GM18870 (cell line): ENCODE results near the gene SPINK13.
"Not testable (repeated sequence)": the region's sequence is repeated elsewhere in the genome, so short reads cannot be mapped to it uniquely, and the experiment has no call there.

Source experiments
- ATAC-seq: cut with Tn5 transposase; IDR thresholded peaks from one replicate; pipeline ENCODE4 v1.9.1; 2021; ENCODE audit warnings: moderate library complexity; ENCODE audit not compliant: unreplicated experiment

The SPINK13 gene

GRCh38 chr5:148311484-148311883 lies 42.9 kb downstream of the SPINK13 start:
- ATAC-seq: no peak

DNA sequence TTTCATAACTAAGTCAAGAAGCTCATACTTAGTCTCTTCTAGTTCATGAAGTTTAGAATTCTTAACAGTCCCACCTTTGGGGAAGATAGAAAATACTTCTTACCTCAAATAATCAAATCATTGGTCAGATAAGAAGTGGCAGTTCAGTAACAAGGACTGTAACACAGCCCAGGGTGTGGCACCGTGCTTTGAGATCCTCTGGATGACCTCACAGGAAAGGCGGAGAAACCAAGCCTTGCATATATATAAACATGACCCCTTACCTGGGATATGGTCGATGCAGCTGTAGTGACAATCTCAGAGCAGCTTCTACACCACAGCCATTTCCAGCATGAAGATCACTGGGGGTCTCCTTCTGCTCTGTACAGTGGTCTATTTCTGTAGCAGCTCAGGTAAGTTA lies 43.6 kb downstream of the SPINK13 start, which contains the start of gene SPINK7:
TSS of gene SPINK7 (plus strand) at position 271 of the 400 bp plus-strand sequence. CDS start at position 332, 61 bp downstream.
- no peak for ATAC-seq

- ATAC-seq: no peak
Observed at GRCh38 chr5:148314187-148314586, 45.6 kb downstream of the SPINK13 start.

DNA sequence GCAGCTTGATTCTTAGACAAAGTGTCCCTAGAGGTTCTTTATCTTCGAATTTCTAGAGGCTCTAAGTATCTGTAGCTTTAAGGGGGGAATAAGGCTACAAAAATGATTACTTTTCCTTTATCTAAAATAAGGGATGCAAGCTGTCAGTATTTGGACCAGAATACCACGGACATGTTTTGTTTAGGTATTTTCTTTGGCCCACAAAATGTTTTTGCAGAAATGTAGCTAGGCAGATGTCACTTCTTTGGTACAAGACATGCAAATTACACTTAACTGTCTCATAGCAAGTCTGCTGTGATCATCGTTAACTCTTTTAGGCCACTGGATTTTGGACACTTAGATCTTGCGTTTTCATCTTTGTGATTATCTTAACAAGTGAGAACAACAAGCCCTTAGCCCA lies 46.1 kb downstream of the SPINK13 start:
- no peak for ATAC-seq

- not testable (repeated sequence) for ATAC-seq
Observed at GRCh38 chr5:148320011-148320963, 51.7 kb downstream of the SPINK13 start.

GRCh38 chr5:148333262-148333849 lies 64.8 kb downstream of the SPINK13 start:
- no peak for ATAC-seq

GRCh38 chr5:148335259-148335658 lies 66.7 kb downstream of the SPINK13 start, which contains the start of gene SPINK9:
SPINK9 (plus strand) TSS chr5:148335559; CDS start chr5:148335614, 55 bp downstream.
- ATAC-seq: no peak
